MM.1S (cell line): ENCODE measurements around the gene PRIM1.
"Not testable (repeated sequence)": the region's sequence is repeated elsewhere in the genome, so short reads cannot be mapped to it uniquely, and the experiment has no call there.

Experiments used
- CTCF ChIP-seq: fragments of 300-600 bp; sonication (generic); IDR thresholded peaks from 2 replicates; pipeline ENCODE4 v1.5.1; 2016; ENCODE audit warnings: antibody characterized with exemption, low read length, mixed read lengths
- EZH2 ChIP-seq: fragments of 300-600 bp; sonication (generic); optimal IDR thresholded peaks from 2 replicates; pipeline ENCODE3; 2017; ENCODE audit warnings: low read depth, mild to moderate bottlenecking, antibody characterized with exemption, low read length, mixed read lengths
- EZH2phosphoT487 ChIP-seq: fragments of 300-600 bp; sonication (generic); IDR thresholded peaks from 2 replicates; pipeline ENCODE4 v1.6.1; 2018; ENCODE audit warnings: antibody characterized with exemption, low read length

DNA sequence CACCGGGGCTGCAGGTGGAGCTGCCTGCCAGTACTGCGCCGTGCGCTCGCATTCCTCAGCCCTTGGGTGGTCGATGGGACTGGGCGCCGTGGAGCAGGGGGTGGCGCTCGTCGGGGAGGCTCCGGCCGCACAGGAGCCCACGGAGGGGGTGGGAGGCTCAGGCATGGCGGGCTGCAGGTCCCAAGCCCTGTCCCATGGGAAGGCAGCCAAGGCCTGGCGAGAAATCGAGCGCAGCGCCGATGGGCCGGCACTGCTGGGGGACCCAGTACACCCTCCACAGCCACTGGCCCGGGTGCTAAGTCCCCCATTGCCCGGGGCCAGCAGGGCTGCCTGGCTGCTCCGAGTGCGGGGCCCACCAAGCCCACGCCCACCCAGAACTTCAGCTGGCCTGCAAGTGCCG lies 43.7 kb upstream of the PRIM1 start:
- TF ChIP-seq CTCF, EZH2, EZH2phosphoT487: not testable (repeated sequence)
